ENCODE results near the gene DNA2.

DNA sequence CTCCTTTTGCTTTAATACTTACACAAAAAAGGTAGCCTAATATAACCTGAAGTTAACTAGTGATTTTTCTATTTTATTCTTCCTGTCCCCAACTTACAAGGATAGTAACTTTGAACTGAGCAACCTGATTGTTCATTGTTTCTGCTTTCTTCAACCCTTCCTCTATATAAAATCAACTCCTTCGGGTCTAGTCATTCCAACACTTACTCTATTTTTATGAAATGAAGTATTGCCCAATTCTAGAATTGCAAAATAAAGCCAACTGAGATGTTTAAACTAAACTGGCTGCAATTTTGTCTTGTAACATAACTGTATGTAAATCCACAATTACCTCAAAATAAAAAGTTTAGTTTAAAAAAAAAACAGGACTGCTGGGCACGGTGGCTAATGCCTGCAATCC is 20.3 kb upstream of the DNA2 start:
- no peak for TF ChIP-seq YY1 (IDR thresholded peaks at IDR 0.05; ENCODE audit: insufficient read depth, insufficient read length)
- no peak for TF ChIP-seq ZNF274 (IDR thresholded peaks at IDR 0.05; ENCODE audit: low read depth, low read length)
